ENCODE measurements around the gene TUFT1.
"Not testable (repeated sequence)": the region's sequence is repeated elsewhere in the genome, so short reads cannot be mapped to it uniquely, and the experiment has no call there.

The TUFT1 gene

GRCh38 chr1:151512801-151513625, 27.1 kb upstream of the TUFT1 start:
- DNase-seq, result peak; percentile 10

GRCh38 chr1:151513626-151514121, 26.4 kb upstream of the TUFT1 start:
- no peak for DNase-seq

GRCh38 chr1:151514366-151514765, 25.7 kb upstream of the TUFT1 start:
- DNase-seq, result no peak

GRCh38 chr1:151515265-151515664, 24.8 kb upstream of the TUFT1 start:
- no peak for DNase-seq

GRCh38 chr1:151516031-151516511, 24.0 kb upstream of the TUFT1 start:
- no peak for DNase-seq

GRCh38 chr1:151518431-151518830, 21.7 kb upstream of the TUFT1 start:
- DNase-seq, result no peak

GRCh38 chr1:151518936-151519335, 21.2 kb upstream of the TUFT1 start:
- DNase-seq, result no peak

- DNase-seq, result no peak
Measured at GRCh38 chr1:151519667-151520066, 20.4 kb upstream of the TUFT1 start.

GRCh38 chr1:151520359-151520758, 19.8 kb upstream of the TUFT1 start:
- no peak for DNase-seq

GRCh38 chr1:151522427-151522826, 17.7 kb upstream of the TUFT1 start:
- DNase-seq, result not testable (repeated sequence)

- DNase-seq, result no peak
Measured at GRCh38 chr1:151523326-151523725, 16.8 kb upstream of the TUFT1 start.

- DNase-seq, result no peak
Measured at GRCh38 chr1:151524736-151525135, 15.4 kb upstream of the TUFT1 start.

- no peak for DNase-seq
Measured at GRCh38 chr1:151526735-151527525, 13.2 kb upstream of the TUFT1 start.

GRCh38 chr1:151529211-151529702, 10.9 kb upstream of the TUFT1 start:
- DNase-seq, result no peak

GRCh38 chr1:151529781-151530180, 10.3 kb upstream of the TUFT1 start:
- DNase-seq, result no peak

GRCh38 chr1:151530461-151530860, 9.6 kb upstream of the TUFT1 start:
- no peak for DNase-seq

- no peak for DNase-seq
Measured at GRCh38 chr1:151533870-151534269, 6.2 kb upstream of the TUFT1 start.

GRCh38 chr1:151534662-151535278, 5.3 kb upstream of the TUFT1 start:
- no peak for DNase-seq

GRCh38 chr1:151535326-151536271, 4.5 kb upstream of the TUFT1 start:
- DNase-seq, result no peak

- DNase-seq, result no peak
Measured at GRCh38 chr1:151536499-151536898, 3.6 kb upstream of the TUFT1 start.

GRCh38 chr1:151537112-151537511, 3.0 kb upstream of the TUFT1 start:
- no peak for DNase-seq
